GM23338 (cell line): ENCODE results near the gene CADM4. TPM values are rescaled to one million over a fixed set of nuclear protein-coding genes. Genes with fewer than 3 reads are reported as not detected.

Experiments used
- ATAC-seq: fragments of 200-7000 bp; cut with Tn5 transposase; 3 replicates; pipeline ENCODE4 v1.9.1; 2020
- DNase-seq: peaks from one replicate; pipeline ENCODE4 v3.0.0-alpha.2; 2015; ENCODE audit warnings: low spot score
- H2AFZ ChIP-seq: fragments of 200-600 bp; sonication (generic); 2 replicates; pipeline ENCODE4 v1.8.0; 2016; ENCODE audit warnings: antibody characterized with exemption, mild to moderate bottlenecking, moderate library complexity
- H3F3A ChIP-seq: fragments of 200-600 bp; sonication (generic); replicated peaks from 2 replicates; pipeline ENCODE4 v1.8.0; 2017; ENCODE audit warnings: antibody characterized with exemption, mixed run types, low read depth
- H3K27ac ChIP-seq: fragments of 200-600 bp; sonication (generic); 2 replicates; pipeline ENCODE4 v1.6.1; 2016; ENCODE audit warnings: low read depth
- H3K27me3 ChIP-seq: fragments of 200-600 bp; sonication (generic); 2 replicates; pipeline ENCODE4 v1.8.0; 2016; ENCODE audit warnings: mild to moderate bottlenecking, mixed run types, moderate library complexity; ENCODE audit not compliant: insufficient read depth
- H3K36me3 ChIP-seq: fragments of 200-600 bp; sonication (generic); 2 replicates; pipeline ENCODE4 v1.8.0; 2016; ENCODE audit warnings: mild to moderate bottlenecking; ENCODE audit not compliant: insufficient read depth
- H3K4me1 ChIP-seq: fragments of 200-600 bp; sonication (generic); 2 replicates; pipeline ENCODE4 v1.8.0; 2016; ENCODE audit warnings: mild to moderate bottlenecking, moderate library complexity; ENCODE audit not compliant: insufficient read depth
- H3K4me2 ChIP-seq: fragments of 200-600 bp; sonication (generic); 2 replicates; pipeline ENCODE4 v1.7.1; 2017; ENCODE audit warnings: mixed run types
- H3K4me3 ChIP-seq: fragments of 200-600 bp; sonication (generic); 2 replicates; pipeline ENCODE4 v1.6.1; 2016; ENCODE audit warnings: mixed run types
- H3K79me2 ChIP-seq: fragments of 200-600 bp; sonication (generic); replicated peaks from 2 replicates; pipeline ENCODE4 v1.8.0; 2017; ENCODE audit warnings: mild to moderate bottlenecking; ENCODE audit not compliant: insufficient read depth
- H3K9me2 ChIP-seq: fragments of 200-600 bp; sonication (generic); 2 replicates; pipeline ENCODE4 v1.8.0; 2017; ENCODE audit not compliant: insufficient read depth
- H4K20me1 ChIP-seq: fragments of 200-600 bp; sonication (generic); replicated peaks from 2 replicates; pipeline ENCODE4 v1.8.0; 2017; ENCODE audit warnings: mild to moderate bottlenecking; ENCODE audit not compliant: insufficient read depth
- H3K27ac Mint-ChIP-seq: 2 replicates; pipeline ENCODE4 v1.8.0; 2020; ENCODE audit warnings: inconsistent platforms, mild to moderate bottlenecking, moderate library complexity, mixed read lengths
- H3K27me3 Mint-ChIP-seq: 3 replicates; pipeline ENCODE4 v1.8.0; 2022; ENCODE audit warnings: low read depth, mild to moderate bottlenecking, moderate library complexity, mixed read lengths, inconsistent platforms; ENCODE audit not compliant: insufficient read depth, poor library complexity
- H3K36me3 Mint-ChIP-seq: 3 replicates; pipeline ENCODE4 v1.8.0; 2021; ENCODE audit warnings: low read depth, mild to moderate bottlenecking, inconsistent platforms, moderate library complexity, mixed read lengths
- H3K4me1 Mint-ChIP-seq: 3 replicates; pipeline ENCODE4 v1.8.0; 2020; ENCODE audit warnings: mild to moderate bottlenecking, inconsistent platforms, mixed read lengths
- H3K4me3 Mint-ChIP-seq: 3 replicates; pipeline ENCODE4 v1.8.0; 2021; ENCODE audit warnings: moderate library complexity, mild to moderate bottlenecking, inconsistent platforms, mixed read lengths
- H3K9me3 Mint-ChIP-seq: 3 replicates; pipeline ENCODE4 v1.8.0; 2020; ENCODE audit warnings: moderate library complexity, mild to moderate bottlenecking, inconsistent platforms, mixed read lengths
- CREB1 ChIP-seq: fragments of 250-450 bp; sonication (Bioruptor Pico); IDR thresholded peaks from 2 replicates; pipeline ENCODE4 v1.5.0; 2020; ENCODE audit warnings: low read depth, mild to moderate bottlenecking, moderate library complexity
- EZH2 ChIP-seq: fragments of 200-600 bp; sonication (generic); IDR thresholded peaks from one replicate; pipeline ENCODE4 v1.8.0; 2017; ENCODE audit warnings: antibody characterized with exemption, mild to moderate bottlenecking, low read depth; ENCODE audit not compliant: unreplicated experiment
- EZH2phosphoT487 ChIP-seq: fragments of 200-600 bp; sonication (generic); IDR thresholded peaks from one replicate; pipeline ENCODE4 v1.8.1; 2018; ENCODE audit warnings: antibody characterized with exemption; ENCODE audit not compliant: unreplicated experiment
- JUNB ChIP-seq: IDR thresholded peaks from one replicate; pipeline ENCODE4 v1.6.1; 2016; ENCODE audit warnings: antibody characterized with exemption; ENCODE audit not compliant: unreplicated experiment
- POLR2AphosphoS5 ChIP-seq: IDR thresholded peaks from 2 replicates; pipeline ENCODE4 v1.6.1; 2016; ENCODE audit warnings: antibody characterized with exemption, low read depth
- STAT1 ChIP-seq: IDR thresholded peaks from one replicate; pipeline ENCODE4 v1.6.1; 2016; ENCODE audit warnings: antibody characterized with exemption; ENCODE audit not compliant: unreplicated experiment
- ZNF331 ChIP-seq: fragments of 250-450 bp; sonication (Bioruptor Pico); IDR thresholded peaks from 2 replicates; pipeline ENCODE4 v1.5.0; 2020; ENCODE audit warnings: low read depth, mild to moderate bottlenecking, moderate library complexity
- polyA plus RNA-seq: library from polyadenylated mRNA; unstranded; fragments of >200 nt; fragmentation: Nextera tagmentation; extraction: Ambion mirVana; gene quantifications from 2 replicates; pipeline ENCODE4 v1.2.1, GENCODE V29; 2016
- total RNA-seq: library from RNA; depleted of rRNA; stranded (reverse); fragments of >200 nt; shearing (Covaris generic); gene quantifications from 2 replicates; pipeline ENCODE4 v1.2.3, GENCODE V29; 2014
- TF ChIP-seq, protein P1 (sequence below): fragments of 250-450 bp; sonication (Bioruptor Pico); IDR thresholded peaks from 2 replicates; pipeline ENCODE4 v1.5.0; 2020; ENCODE audit warnings: mild to moderate bottlenecking, moderate library complexity
- TF ChIP-seq, protein P2 (sequence below): IDR thresholded peaks from 2 replicates; pipeline ENCODE4 v1.6.1; 2016; ENCODE audit warnings: antibody characterized with exemption
- TF ChIP-seq, protein P3 (sequence below): IDR thresholded peaks from one replicate; pipeline ENCODE4 v1.6.1; 2018; ENCODE audit warnings: antibody characterized with exemption; ENCODE audit not compliant: unreplicated experiment

The CADM4 gene
- total and polyA plus RNA-seq, 2 experiments from 2014 or later: 3.7 to 21.2 TPM

DNA sequence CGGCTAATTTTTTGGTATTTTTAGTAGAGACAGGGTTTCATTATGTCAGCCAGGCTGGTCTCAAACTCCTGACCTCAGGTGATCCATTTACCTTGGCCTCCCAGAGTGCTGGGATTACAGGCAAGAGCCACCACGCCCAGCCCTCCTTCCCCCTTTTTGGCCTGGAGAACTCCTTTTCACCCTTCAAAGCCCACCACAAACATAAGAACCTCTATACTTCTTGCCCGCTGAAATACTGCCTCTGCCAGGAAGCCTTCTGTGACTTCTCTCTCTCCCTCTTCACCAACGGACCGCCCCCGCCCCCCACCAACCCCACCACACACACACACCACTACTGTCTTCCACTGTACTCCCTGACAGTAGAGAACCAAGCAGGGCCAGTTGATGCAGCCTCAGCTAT is 22.7 kb downstream of the CADM4 start:
- Histone ChIP-seq H3K36me3 (no peaks in the 10 kb centered on the region), H3K27me3 (no peaks in the 10 kb centered on the region), H3K4me1 (peaks cover 4% of the 10 kb centered on the region), H3K9me2 (no peaks in the 10 kb centered on the region), H3K4me2 (no peak overlapping the region), H3K4me3 (no peak overlapping the region), H4K20me1 (no peaks in the 10 kb centered on the region; the same call in 1 of the 2 replicates), H3K79me2 (peaks cover 24% of the 10 kb centered on the region; the same call in 1 of the 2 replicates), H3K27ac (no peak overlapping the region), H3F3A (peaks cover 3% of the 10 kb centered on the region; the same call in 1 of the 2 replicates), H2AFZ (no peak overlapping the region)
- ATAC-seq (no peak), DNase-seq (no peak)
- Mint-ChIP-seq H3K27ac (no peak overlapping the region), H3K9me3 (peaks cover 11% of the 10 kb centered on the region), H3K36me3 (peaks cover 24% of the 10 kb centered on the region), H3K4me3 (no peak overlapping the region), H3K27me3 (peaks cover 22% of the 10 kb centered on the region), H3K4me1 (peaks cover 18% of the 10 kb centered on the region)
- TF ChIP-seq JUNB (no peak), CREB1 (CRISPR knock-in tag) (no peak), EZH2 (no peak), ZNF331 (CRISPR knock-in tag) (no peak), POLR2AphosphoS5 (no peak), EZH2phosphoT487 (no peak), STAT1 (no peak)
- TF ChIP-seq, protein P1, sequence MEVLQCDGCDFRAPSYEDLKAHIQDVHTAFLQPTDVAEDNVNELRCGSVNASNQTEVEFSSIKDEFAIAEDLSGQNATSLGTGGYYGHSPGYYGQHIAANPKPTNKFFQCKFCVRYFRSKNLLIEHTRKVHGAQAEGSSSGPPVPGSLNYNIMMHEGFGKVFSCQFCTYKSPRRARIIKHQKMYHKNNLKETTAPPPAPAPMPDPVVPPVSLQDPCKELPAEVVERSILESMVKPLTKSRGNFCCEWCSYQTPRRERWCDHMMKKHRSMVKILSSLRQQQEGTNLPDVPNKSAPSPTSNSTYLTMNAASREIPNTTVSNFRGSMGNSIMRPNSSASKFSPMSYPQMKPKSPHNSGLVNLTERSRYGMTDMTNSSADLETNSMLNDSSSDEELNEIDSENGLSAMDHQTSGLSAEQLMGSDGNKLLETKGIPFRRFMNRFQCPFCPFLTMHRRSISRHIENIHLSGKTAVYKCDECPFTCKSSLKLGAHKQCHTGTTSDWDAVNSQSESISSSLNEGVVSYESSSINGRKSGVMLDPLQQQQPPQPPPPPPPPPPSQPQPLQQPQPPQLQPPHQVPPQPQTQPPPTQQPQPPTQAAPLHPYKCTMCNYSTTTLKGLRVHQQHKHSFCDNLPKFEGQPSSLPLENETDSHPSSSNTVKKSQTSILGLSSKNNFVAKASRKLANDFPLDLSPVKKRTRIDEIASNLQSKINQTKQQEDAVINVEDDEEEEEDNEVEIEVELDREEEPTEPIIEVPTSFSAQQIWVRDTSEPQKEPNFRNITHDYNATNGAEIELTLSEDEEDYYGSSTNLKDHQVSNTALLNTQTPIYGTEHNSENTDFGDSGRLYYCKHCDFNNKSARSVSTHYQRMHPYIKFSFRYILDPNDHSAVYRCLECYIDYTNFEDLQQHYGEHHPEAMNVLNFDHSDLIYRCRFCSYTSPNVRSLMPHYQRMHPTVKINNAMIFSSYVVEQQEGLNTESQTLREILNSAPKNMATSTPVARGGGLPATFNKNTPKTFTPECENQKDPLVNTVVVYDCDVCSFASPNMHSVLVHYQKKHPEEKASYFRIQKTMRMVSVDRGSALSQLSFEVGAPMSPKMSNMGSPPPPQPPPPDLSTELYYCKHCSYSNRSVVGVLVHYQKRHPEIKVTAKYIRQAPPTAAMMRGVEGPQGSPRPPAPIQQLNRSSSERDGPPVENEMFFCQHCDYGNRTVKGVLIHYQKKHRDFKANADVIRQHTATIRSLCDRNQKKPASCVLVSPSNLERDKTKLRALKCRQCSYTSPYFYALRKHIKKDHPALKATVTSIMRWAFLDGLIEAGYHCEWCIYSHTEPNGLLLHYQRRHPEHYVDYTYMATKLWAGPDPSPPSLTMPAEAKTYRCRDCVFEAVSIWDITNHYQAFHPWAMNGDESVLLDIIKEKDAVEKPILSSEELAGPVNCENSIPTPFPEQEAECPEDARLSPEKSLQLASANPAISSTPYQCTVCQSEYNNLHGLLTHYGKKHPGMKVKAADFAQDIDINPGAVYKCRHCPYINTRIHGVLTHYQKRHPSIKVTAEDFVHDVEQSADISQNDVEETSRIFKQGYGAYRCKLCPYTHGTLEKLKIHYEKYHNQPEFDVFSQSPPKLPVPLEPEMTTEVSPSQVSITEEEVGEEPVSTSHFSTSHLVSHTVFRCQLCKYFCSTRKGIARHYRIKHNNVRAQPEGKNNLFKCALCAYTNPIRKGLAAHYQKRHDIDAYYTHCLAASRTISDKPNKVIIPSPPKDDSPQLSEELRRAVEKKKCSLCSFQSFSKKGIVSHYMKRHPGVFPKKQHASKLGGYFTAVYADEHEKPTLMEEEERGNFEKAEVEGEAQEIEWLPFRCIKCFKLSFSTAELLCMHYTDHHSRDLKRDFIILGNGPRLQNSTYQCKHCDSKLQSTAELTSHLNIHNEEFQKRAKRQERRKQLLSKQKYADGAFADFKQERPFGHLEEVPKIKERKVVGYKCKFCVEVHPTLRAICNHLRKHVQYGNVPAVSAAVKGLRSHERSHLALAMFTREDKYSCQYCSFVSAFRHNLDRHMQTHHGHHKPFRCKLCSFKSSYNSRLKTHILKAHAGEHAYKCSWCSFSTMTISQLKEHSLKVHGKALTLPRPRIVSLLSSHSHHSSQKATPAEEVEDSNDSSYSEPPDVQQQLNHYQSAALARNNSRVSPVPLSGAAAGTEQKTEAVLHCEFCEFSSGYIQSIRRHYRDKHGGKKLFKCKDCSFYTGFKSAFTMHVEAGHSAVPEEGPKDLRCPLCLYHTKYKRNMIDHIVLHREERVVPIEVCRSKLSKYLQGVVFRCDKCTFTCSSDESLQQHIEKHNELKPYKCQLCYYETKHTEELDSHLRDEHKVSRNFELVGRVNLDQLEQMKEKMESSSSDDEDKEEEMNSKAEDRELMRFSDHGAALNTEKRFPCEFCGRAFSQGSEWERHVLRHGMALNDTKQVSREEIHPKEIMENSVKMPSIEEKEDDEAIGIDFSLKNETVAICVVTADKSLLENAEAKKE (CRISPR knock-in tag): no peak
- TF ChIP-seq, protein P2, sequence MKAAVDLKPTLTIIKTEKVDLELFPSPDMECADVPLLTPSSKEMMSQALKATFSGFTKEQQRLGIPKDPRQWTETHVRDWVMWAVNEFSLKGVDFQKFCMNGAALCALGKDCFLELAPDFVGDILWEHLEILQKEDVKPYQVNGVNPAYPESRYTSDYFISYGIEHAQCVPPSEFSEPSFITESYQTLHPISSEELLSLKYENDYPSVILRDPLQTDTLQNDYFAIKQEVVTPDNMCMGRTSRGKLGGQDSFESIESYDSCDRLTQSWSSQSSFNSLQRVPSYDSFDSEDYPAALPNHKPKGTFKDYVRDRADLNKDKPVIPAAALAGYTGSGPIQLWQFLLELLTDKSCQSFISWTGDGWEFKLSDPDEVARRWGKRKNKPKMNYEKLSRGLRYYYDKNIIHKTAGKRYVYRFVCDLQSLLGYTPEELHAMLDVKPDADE: no peak
- TF ChIP-seq, protein P3, sequence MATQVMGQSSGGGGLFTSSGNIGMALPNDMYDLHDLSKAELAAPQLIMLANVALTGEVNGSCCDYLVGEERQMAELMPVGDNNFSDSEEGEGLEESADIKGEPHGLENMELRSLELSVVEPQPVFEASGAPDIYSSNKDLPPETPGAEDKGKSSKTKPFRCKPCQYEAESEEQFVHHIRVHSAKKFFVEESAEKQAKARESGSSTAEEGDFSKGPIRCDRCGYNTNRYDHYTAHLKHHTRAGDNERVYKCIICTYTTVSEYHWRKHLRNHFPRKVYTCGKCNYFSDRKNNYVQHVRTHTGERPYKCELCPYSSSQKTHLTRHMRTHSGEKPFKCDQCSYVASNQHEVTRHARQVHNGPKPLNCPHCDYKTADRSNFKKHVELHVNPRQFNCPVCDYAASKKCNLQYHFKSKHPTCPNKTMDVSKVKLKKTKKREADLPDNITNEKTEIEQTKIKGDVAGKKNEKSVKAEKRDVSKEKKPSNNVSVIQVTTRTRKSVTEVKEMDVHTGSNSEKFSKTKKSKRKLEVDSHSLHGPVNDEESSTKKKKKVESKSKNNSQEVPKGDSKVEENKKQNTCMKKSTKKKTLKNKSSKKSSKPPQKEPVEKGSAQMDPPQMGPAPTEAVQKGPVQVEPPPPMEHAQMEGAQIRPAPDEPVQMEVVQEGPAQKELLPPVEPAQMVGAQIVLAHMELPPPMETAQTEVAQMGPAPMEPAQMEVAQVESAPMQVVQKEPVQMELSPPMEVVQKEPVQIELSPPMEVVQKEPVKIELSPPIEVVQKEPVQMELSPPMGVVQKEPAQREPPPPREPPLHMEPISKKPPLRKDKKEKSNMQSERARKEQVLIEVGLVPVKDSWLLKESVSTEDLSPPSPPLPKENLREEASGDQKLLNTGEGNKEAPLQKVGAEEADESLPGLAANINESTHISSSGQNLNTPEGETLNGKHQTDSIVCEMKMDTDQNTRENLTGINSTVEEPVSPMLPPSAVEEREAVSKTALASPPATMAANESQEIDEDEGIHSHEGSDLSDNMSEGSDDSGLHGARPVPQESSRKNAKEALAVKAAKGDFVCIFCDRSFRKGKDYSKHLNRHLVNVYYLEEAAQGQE: no peak
